GM13976 (cell line): ENCODE data around the gene ANO4.

Experiments used
- DNase-seq: peaks from one replicate; pipeline ENCODE4 v3.0.0; 2012; ENCODE audit warnings: low spot score
- CTCF ChIP-seq: IDR thresholded peaks from 2 replicates; pipeline ENCODE4 v1.5.1; 2012; ENCODE audit warnings: borderline replicate concordance, mild to moderate bottlenecking; ENCODE audit not compliant: insufficient read depth; ENCODE audit errors: extremely low read depth, missing control alignments, control extremely low read depth
- in situ Hi-C: fragments of 300-500 bp; cut with MboI; formaldehyde crosslinking; loops from one replicate; pipeline ENCODE4 v1.12.0; 2022; ENCODE audit warnings: low sequenced_read_pairs, mixed read lengths, inconsistent platforms; ENCODE audit not compliant: unreplicated experiment

Gene ANO4

DNA sequence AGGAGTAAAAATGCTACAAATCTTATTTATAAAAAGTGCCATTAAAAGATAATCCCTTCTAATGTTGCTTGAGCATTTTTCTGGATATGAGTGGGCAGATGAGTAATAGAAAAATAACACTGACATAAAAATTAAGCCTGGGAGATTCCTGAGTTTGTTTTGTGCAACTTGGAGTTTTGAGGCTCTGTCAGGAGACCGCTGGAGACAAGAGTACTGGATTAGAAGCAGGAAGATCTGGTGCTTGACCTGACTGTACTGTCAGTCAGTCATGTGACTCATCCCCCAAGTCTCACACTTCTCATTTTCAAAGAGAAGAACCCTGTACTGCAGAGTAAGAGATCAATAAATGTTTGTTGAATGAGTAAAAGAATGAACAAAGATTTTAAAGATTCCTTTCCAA is 29.4 kb downstream of the ANO4 start:
- no peak for DNase-seq
- in situ Hi-C loops, result no loop called here
- no peak for TF ChIP-seq CTCF

GRCh38 chr12:100824476-100824875 is 29.9 kb downstream of the ANO4 start:
- DNase-seq, result no peak
- in situ Hi-C loops, result no loop called here
- no peak for TF ChIP-seq CTCF

DNA sequence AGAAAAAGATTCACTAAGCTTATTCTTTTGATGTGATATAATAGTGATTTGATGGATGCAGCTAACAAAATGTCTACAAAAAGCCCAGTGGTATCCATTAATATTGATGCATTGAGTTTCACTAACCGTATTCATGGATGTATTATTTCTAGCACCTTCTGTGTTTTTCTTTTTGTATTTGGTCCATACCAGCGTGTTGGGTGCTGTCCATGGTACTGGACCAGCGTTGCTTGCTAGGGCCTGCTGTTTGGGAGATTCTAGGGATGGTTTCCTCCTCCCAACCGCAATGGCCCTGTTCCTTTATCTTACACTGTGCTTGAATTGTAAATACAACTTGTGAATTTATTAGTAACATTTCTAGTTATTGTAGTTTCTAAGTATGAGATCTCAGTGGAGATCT is 31.7 kb downstream of the ANO4 start:
- in situ Hi-C loops, result no loop called here
- DNase-seq, result no peak
- TF ChIP-seq CTCF, result no peak

GRCh38 chr12:100827901-100828520 is 33.4 kb downstream of the ANO4 start:
- TF ChIP-seq CTCF, result peak; percentile 29
- peak; percentile 6 for DNase-seq
- in situ Hi-C loops, result no loop called here

GRCh38 chr12:100830003-100830795 is 35.6 kb downstream of the ANO4 start:
- no peak for DNase-seq
- in situ Hi-C loops, result no loop called here
- no peak for TF ChIP-seq CTCF

GRCh38 chr12:100833282-100833681 is 38.7 kb downstream of the ANO4 start:
- in situ Hi-C loops, result no loop called here
- no peak for DNase-seq
- TF ChIP-seq CTCF, result no peak
